HEK293 (cell line): ENCODE measurements around the gene TRPC4AP.
"Not testable (repeated sequence)": the region's sequence is repeated elsewhere in the genome, so short reads cannot be mapped to it uniquely, and the experiment has no call there.

ENCODE experiments used
- CTCF ChIP-seq: fragments of 450-650 bp; formaldehyde crosslinking; IDR thresholded peaks from 2 replicates; pipeline ENCODE4 v1.5.1; 2016; ENCODE audit warnings: missing biosample characterization, missing genetic modification characterization
- RBAK ChIP-seq: fragments of 450-650 bp; formaldehyde crosslinking; IDR thresholded peaks from 2 replicates; pipeline ENCODE4 v1.5.1; 2016; ENCODE audit warnings: missing biosample characterization, missing genetic modification characterization
- REST ChIP-seq: fragments of 450-650 bp; formaldehyde crosslinking; IDR thresholded peaks from 2 replicates; pipeline ENCODE4 v1.5.1; 2016; ENCODE audit warnings: missing biosample characterization, missing genetic modification characterization
- SP7 ChIP-seq: fragments of 450-650 bp; formaldehyde crosslinking; IDR thresholded peaks from 2 replicates; pipeline ENCODE4 v1.5.1; 2016; ENCODE audit warnings: missing biosample characterization, missing genetic modification characterization
- ZBTB1 ChIP-seq: fragments of 450-650 bp; formaldehyde crosslinking; IDR thresholded peaks from 2 replicates; pipeline ENCODE4 v1.5.1; 2016; ENCODE audit warnings: missing biosample characterization, missing genetic modification characterization
- ZNF16 ChIP-seq: fragments of 450-650 bp; formaldehyde crosslinking; IDR thresholded peaks from 2 replicates; pipeline ENCODE4 v1.5.1; 2016; ENCODE audit warnings: low read depth, missing biosample characterization, missing genetic modification characterization
- ZNF214 ChIP-seq: fragments of 450-650 bp; formaldehyde crosslinking; IDR thresholded peaks from 2 replicates; pipeline ENCODE4 v1.5.1; 2017; ENCODE audit warnings: missing biosample characterization, mild to moderate bottlenecking, missing genetic modification characterization, borderline replicate concordance
- ZNF366 ChIP-seq: fragments of 450-650 bp; formaldehyde crosslinking; conservative IDR thresholded peaks from 2 replicates; pipeline ENCODE4 v1.5.1; 2016; ENCODE audit warnings: missing biosample characterization, missing genetic modification characterization
- ZNF426 ChIP-seq: fragments of 450-650 bp; formaldehyde crosslinking; IDR thresholded peaks from 2 replicates; pipeline ENCODE4 v1.5.1; 2017; ENCODE audit warnings: missing biosample characterization, missing genetic modification characterization, mild to moderate bottlenecking, inconsistent platforms, moderate library complexity
- ZNF513 ChIP-seq: fragments of 450-650 bp; IDR thresholded peaks from 2 replicates; pipeline ENCODE4 v1.5.1; 2018; ENCODE audit warnings: missing biosample characterization, missing genetic modification characterization
- ZNF548 ChIP-seq: fragments of 450-650 bp; formaldehyde crosslinking; IDR thresholded peaks from 2 replicates; pipeline ENCODE4 v1.5.1; 2016; ENCODE audit warnings: missing biosample characterization, missing genetic modification characterization
- ZNF555 ChIP-seq: fragments of 450-650 bp; formaldehyde crosslinking; conservative IDR thresholded peaks from 2 replicates; pipeline ENCODE4 v1.5.1; 2017; ENCODE audit warnings: missing biosample characterization, mild to moderate bottlenecking, missing genetic modification characterization, inconsistent platforms
- ZNF692 ChIP-seq: fragments of 450-650 bp; formaldehyde crosslinking; IDR thresholded peaks from 2 replicates; pipeline ENCODE4 v1.5.1; 2016; ENCODE audit warnings: missing biosample characterization, missing genetic modification characterization
- ZSCAN16 ChIP-seq: fragments of 450-650 bp; formaldehyde crosslinking; IDR thresholded peaks from 2 replicates; pipeline ENCODE4 v1.5.1; 2016; ENCODE audit warnings: missing biosample characterization, missing genetic modification characterization

GRCh38 chr20:35052616-35053015, 40.0 kb downstream of the TRPC4AP start:
- not testable (repeated sequence) for TF ChIP-seq ZNF426; ZNF513; ZNF692 (tag by site-specific recombination); REST (tag by site-specific recombination); ZNF548 (tag by site-specific recombination); SP7 (tag by site-specific recombination); CTCF; ZNF555 (tag by site-specific recombination); RBAK (tag by site-specific recombination); ZBTB1 (tag by site-specific recombination); ZSCAN16 (tag by site-specific recombination); ZNF214 (tag by site-specific recombination); ZNF366 (tag by site-specific recombination); ZNF16 (tag by site-specific recombination)
